GM12874 (cell line): ENCODE data around the gene MRPL36.

Source experiments
- CTCF ChIP-seq: IDR thresholded peaks from 2 replicates; pipeline ENCODE4 v1.5.1; 2011; ENCODE audit warnings: low read depth, mild to moderate bottlenecking, control low read depth, low read length, moderate library complexity; ENCODE audit not compliant: insufficient read depth

Gene MRPL36

GRCh38 chr5:1815881-1816292 lies 16.2 kb upstream of the MRPL36 start:
- no peak for TF ChIP-seq CTCF

- TF ChIP-seq CTCF = no peak
Measured at GRCh38 chr5:1815071-1815786, 15.6 kb upstream of the MRPL36 start.

DNA sequence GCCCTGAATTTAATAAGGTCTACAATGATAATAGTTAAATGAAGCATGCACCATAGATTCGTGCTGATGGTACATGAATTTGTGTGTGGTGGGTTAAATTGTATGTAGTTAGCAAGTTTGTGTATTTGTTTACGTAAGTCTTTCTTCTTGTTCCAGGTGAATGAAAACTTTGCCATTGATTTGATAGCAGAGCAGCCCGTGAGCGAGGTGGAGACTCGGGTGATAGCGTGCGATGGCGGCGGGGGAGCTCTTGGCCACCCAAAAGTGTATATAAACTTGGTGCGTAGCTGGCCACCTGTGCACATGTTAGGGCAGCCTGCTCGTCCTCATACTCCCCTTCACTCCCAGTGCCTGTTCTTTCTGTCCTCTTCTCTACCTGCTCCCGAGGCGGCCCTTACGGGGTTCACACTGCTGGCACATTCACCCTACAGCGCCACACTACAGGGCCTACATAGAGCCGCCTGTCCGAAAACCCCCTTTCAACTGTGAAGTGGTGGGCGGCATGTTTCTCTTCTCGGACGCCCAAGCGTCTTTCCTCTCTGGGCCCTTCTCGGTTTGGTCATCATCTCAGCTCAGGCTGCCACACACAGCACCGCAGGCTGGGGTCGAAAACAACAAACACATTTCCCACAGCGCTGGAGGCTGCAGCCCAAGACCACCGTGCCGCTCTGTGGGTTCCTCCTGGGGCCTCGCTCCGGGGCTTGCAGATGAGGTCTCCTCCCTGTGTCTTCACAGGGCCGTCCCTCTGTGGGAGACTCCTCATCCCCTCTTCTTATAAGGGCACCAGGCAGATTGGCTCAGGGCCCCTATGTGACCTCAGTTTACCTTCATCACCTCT lies 14.8 kb upstream of the MRPL36 start:
- no peak for TF ChIP-seq CTCF

DNA sequence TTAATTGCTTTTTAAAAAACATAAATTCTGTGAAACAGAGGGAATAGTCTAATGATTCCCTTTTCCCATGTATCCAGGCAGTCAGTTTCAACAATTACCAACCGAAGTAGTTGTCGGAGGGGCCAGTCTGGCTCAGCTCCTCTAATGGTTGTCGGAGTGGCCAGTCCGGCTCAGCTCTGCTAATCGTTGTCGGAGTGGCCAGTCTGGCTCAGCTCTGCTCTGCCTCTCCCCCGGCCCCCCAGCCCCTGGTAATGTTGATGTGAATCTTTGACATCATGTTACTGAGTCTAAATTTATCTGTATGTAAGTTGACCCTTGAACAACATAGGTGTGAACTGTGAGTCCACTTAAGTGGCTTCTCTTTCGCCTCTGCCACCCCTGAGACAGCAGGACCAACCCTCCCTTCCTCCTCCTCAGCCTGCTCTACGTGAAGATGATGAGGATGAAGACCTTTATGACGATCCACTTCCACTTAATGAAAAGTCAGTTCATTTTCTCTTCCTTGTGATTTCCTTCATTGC lies 11.0 kb upstream of the MRPL36 start:
- TF ChIP-seq CTCF = no peak

DNA sequence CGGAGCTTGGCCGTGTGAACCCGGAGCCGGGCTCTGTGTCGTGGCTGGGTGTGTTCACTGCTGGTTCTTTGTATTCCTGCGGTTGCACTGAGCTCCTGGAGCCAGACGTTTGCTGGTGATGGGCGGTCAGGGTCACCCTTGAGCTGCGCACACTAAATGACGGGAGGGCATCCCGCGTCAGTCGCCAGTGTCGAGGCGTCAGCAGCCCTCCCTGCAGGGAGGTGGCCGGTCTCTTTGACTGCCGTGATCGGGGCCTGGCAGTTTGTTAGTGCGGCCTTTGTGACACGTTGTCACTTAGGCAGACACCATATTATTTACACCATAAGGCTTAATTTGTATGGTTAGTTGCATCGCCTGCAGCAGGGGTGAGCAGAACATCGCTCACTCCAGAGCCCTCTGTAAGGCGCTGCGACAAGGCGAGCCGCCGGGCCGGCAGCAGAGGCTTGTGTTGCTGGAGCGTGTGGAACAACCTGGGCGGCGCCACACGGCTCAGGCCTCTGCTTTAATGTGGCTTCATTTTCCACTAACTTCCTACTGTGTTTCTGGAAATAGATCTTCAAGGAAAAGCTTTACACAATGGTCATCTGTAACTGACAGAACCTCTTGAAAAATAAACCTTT lies 9.9 kb upstream of the MRPL36 start:
- TF ChIP-seq CTCF = no peak

- TF ChIP-seq CTCF = no peak
Measured at GRCh38 chr5:1808439-1808838, 8.8 kb upstream of the MRPL36 start.

DNA sequence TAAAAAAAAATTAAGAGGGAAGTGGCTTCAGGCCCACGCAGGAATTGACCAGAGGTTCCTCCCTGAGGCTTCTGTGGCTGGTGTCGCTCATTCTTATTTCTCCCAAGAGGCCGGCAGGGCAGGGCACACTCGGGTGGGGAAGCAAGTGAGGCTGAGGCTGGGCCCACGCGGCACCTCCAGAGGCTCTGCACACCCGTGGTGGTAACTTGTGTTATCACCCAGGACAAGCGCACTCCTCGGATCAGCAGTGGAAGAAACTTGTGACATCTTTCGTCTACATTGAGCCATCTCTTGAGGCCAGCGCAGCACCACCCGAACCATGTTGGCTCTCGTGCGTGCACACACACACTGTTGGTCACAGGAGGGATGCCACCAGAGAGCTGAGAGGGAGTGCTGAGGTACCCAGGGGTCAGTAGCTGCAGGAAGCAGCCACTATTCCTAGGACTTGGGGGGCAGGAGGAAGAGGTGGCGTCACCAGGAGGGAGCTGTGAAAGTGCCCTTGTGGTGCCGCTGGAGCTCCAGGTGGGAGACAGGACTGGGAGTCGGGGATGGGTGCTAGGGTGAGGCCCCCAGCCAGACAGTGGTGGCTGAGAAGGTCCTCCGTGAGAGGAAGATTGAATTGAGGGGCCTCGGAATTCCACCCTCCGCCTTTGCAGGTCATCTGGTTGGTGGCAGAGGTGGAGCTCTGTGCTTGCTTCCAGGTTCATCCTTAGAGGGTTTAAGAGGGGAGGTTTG lies 8.0 kb upstream of the MRPL36 start:
- TF ChIP-seq CTCF = no peak
